ENCODE measurements around the gene GTF2A2.
A peak's percentile ranks its signal among the peaks of the same experiment; 100 is the strongest.
"Not testable (repeated sequence)": the region's sequence is repeated elsewhere in the genome, so short reads cannot be mapped to it uniquely, and the experiment has no call there.

The GTF2A2 gene

GRCh38 chr15:59668556-59668955, 11.2 kb upstream of the GTF2A2 start:
- no peak for DNase-seq

- DNase-seq: no peak
Measured at GRCh38 chr15:59662260-59662659, 4.9 kb upstream of the GTF2A2 start.

DNA sequence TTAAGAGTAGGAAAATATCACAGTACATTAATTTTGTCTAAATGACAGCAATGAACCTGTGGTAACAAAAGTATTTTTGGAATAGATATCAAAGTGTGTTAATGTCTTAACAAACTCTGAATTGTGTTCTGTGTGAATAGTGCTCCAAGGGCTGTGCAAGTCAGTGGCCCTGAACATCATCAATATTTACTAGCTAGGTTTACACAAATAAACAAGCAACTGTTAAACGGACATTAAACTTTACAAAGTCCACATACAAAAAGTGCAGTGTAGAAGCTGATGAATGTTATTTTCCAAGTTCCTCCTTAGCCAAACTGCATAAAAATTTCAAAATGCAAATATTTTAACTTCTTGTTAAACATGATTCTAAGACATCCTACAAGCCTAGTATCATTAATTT, 2.1 kb upstream of the GTF2A2 start:
- no peak for DNase-seq

- DNase-seq: no peak
Measured at GRCh38 chr15:59657635-59658125, 365 bp upstream of the GTF2A2 start.

- DNase-seq: no peak
Measured at GRCh38 chr15:59654046-59654445, 3.3 kb downstream of the GTF2A2 start.

DNA sequence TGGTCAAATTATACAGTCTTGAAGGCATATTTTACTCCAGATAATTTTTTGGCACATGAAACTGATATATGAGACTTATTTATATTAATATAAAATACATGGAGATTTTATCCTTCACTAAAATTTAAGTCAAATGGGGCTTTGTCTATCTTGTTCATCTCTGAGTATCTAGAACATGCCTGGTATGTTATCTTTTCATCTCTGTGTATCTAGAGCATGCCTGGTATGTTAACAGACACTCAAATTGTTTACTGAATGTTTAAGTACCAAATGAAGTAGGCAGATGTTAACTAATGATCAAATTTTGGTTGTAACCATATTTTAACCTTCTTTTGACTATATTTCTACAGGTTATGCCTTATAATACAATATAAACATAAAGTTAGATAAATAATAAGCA, 7.7 kb downstream of the GTF2A2 start:
- DNase-seq: no peak

DNA sequence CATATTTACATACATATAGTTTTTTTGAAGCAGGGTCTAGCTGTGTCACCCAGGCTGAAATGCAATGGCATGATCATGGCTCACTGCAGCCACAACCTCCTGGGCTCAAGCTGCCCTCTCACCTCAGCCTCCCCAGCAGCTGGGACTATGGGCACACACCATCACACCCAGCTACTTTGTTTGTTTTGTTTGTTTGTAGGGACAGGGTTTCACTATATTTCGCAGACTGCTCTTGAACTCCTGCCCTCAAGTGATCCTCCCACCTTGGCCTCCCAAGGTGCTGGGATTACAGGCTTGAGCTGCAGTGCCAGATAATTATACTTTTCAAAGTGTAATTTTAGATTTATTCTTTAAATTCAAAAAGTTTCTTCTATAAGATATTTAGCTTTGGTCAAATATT, 10.2 kb downstream of the GTF2A2 start:
- no peak for DNase-seq

DNA sequence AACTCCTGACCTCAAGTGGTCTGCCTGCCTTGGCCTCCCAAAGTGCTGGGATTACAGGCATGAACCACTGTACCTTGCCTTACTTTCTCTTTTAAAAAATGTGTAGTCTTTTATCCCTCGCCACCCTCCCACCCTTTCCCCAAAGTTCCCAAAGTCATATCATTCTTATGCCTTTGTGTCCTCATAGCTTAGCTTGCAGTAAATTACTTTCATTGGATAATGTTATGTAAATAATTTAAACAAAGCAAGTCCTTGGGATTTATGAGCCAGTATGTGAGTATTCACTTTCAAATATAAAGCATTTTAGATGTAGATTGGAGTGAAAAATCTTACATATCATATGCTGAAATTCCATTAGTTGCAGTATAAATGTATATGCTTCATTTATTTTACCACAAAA, 11.0 kb downstream of the GTF2A2 start:
- no peak for DNase-seq

- DNase-seq: not testable (repeated sequence)
Measured at GRCh38 chr15:59645812-59646211, 11.5 kb downstream of the GTF2A2 start.

DNA sequence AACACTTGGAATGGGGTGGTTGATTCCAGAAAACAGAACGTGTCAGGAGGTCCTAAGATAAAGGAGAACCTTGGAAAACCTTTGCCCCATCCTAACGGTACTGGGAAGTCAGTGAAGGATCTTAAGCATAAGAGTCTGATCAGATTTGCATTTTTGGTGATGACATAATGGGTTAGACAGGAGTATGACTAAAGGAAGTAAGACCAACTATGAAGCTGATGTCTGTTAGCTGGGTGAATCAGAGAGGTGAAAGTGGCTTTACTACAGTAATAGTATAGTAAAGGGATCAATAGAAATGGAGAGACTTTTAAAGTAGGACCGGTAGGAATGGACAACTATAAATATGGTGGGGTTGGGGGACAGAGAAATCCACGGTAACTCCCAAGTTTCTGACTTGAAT, 12.6 kb downstream of the GTF2A2 start:
- DNase-seq: no peak

GRCh38 chr15:59642351-59642750, 15.0 kb downstream of the GTF2A2 start:
- DNase-seq: no peak

GRCh38 chr15:59637507-59637906, 19.8 kb downstream of the GTF2A2 start:
- not testable (repeated sequence) for DNase-seq

DNA sequence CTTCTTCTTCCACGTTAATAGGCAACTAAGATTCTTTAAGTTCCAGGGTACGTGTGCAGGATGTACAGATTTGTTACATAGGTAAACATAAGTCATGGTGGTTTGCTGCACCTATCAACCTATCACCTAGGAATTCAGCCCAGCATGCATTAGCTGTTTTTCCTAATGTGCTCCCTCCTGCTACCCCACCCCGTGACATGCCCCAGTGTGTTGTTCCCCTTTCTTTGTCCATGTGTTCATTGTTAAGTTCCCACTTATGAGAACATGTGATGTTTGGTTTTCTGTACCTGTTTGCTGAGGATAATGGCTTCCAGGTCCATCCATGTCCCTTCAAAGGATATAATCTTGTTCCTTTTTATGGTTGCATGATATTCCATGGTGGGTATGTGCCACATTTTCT, 21.1 kb downstream of the GTF2A2 start:
- no peak for DNase-seq

- DNase-seq: no peak
Measured at GRCh38 chr15:59632714-59633113, 24.6 kb downstream of the GTF2A2 start.

GRCh38 chr15:59622289-59622688, 35.0 kb downstream of the GTF2A2 start:
- DNase-seq: peak; percentile 4

GRCh38 chr15:59618406-59618805, 38.9 kb downstream of the GTF2A2 start:
- DNase-seq: no peak

DNA sequence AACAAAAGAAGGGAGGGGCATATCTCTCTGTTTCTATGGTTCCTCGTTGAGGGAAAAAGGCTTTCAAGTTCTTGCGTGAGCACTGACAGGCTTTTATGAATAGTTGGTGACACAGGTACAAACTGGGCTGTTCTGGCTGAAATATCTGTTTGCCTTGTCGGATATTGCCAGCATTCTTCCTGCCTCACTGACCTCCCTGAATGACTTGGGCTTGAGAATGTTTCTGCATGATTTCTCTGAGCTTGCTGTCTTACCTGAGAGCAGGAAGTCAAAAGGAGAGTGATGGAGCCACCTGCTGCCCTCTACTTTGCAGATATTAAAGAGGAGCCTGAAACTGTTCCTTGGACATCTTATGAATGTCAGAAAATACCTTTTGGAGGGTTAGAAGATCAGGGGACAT, 40.9 kb downstream of the GTF2A2 start:
- no peak for DNase-seq

DNA sequence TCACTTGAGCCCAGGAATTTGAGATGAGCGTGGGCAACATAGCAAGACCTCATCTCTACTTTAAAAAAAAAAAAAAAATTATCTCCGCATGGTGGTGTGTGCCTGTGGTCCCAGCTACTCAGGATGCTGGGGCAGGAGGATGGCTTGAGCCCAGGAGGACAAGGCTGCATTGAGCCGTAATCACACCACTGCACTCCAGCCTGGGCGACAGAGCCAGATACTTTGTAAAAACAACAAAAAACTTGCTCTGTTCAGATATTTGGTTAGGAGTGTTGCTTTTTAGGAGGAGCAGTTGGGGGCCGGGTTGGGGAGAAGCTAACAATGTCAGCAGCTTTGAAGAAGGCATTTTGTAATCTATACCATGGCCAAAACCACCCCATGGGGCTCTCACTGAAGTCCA, 41.7 kb downstream of the GTF2A2 start:
- DNase-seq: no peak

DNA sequence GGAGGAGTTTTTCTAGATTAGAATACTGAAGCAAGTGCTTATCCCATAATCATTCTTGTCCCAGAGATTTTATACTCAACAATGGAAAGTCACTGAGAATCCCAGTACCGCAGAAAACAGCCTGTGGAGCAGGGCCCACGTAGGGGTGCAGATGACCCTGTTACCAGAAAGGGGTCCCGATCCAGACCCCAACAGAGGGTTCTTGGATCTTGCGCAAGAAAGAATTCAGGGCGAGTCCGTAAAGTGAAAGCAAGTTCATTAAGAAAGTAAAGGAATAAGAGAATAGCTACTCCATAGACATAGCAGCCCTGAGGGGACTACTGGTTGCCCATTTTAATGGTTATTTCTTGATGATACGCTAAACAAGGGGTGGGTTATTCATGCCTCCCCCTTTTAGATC, 43.2 kb downstream of the GTF2A2 start:
- no peak for DNase-seq

DNA sequence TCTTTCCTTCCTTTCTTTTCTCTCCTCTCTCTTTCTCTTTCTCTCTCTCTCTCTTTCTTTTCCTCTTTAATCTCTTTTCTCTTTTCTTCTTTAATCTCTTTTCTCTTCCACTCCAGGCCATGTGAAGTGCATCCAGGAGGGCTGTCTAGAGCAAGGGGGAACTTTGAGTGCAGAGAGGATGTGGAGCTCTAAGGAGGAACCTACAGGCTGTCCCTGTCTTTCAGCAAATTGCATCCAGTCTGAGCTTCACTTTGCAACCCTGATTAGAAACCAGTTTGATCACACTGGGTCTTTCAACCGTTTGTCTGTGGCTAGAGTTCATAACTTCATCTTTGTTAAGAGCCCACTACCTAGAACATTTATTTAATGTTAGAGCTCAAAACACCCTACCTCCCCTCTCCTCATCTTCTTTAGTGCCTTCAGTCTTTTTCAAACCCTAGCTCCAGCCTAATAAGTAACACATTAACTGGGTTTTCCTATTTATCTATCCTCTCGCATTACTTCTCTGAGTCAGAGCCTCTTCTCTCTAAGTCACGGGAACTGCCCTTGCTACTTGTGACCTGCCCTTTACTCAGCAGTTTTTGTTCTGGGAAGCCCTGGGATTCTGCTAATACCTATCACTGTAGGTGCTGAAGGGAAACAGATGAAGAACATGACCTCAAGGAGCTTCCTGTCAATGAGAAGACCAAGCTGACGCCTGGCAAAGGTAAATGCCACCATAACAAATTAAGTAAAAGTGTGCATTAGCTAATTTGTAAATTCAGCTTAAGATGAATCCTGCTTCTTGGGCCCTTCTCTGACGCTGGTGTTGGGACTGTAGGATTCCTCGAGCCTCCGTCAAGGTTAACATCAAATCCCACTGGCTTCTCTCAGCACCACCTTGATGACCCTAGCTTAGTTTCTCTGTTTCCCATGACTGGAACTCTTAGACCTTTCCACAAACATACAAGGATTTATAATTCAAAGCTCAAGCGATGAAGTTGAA, 45.7 kb downstream of the GTF2A2 start, which contains the start of gene GCNT3:
GCNT3 (plus strand) TSS at position 508 of the 985 bp plus-strand sequence. CDS start 6,456 bp downstream, outside the sequence.
- no peak for DNase-seq

- DNase-seq: no peak
Measured at GRCh38 chr15:59609730-59610712, 47.3 kb downstream of the GTF2A2 start.

DNA sequence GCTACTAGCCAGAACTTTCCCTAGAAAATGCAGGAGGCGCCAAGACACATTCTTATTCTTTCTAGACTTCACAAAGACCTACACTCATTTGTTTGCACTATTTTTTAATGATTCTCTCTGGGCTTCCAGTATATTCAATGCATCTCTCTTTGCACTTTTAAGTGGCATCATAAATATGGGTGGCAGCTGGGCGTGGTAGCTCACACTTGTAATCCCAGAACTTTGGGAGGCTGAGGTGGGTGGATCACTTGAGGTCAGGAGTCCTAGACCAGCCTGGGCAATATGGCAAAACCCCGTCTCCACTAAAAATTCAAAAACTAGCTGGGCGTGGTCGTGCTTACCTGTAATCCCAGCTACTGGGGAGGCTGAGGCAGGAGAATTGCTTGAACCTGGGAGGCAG, 51.3 kb downstream of the GTF2A2 start:
- no peak for DNase-seq

DNA sequence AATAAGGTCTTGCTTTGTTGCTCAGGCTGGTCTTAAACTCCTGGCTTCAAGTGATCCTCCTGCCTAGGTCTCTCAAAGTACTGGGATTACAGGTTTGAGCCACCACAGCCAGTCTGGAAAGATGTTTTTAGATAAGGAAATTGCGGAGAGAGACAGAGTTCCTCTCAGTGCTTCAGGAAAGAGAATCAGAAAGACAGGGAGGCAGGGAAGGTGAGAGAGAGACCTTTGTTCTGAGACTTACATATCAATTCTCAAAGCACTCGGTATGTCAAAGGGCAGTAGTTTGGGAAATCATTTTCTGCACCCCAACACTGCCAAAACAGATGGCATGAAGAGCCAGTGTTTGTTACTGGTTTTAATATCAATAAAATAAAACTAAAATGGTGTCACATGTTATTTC, 58.9 kb downstream of the GTF2A2 start:
- no peak for DNase-seq
